CD4-positive, alpha-beta T cell treated with Interferon gamma for 1 hour (primary cell): ENCODE data around the gene ZG16B.

Experiments used
- DNase-seq: peaks from one replicate; pipeline ENCODE4 v3.0.0-alpha.2; 2020

Gene ZG16B

GRCh38 chr16:2874032-2874911, 44.2 kb downstream of the ZG16B start:
- no peak for DNase-seq

GRCh38 chr16:2874912-2875362, 44.8 kb downstream of the ZG16B start:
- peak; percentile 76 for DNase-seq

- no peak for DNase-seq
These were observed 49.9 kb downstream of the ZG16B start for GRCh38 chr16:2879854-2880508.
